ENCODE measurements around the gene EHBP1L1.

Gene EHBP1L1

DNA sequence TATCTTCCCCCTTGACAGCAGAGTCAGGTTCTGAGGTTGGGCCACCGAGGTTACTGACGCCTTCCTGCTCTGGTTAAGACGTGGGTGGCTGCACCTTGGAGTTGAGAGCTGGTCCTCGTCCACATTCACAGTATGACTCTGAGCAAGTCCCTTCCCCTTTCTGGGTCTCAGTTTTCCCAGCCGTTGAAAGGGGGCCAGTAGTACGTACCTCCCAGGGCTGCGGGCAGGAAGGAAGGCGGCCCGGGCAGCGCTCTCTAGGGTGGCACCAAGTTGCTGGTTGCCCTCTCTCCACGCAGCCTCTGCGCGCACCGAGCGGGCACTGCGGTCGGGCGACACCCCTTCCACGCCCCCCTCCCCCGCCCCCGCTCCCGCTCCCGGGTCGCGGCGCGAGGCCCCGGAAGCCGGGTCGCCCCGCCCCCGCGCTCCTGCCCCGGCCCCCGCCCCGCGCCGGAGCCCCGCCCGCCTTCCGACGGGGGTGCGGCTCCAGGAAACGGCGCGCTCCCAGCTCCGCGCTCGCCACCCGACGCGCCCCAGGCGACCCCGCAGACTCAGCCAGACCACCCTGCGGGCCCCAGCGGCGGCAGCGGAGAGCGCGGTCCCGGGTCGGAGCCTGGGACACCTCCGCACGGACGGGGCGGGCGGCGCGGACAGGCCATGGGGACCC lies at the start of gene EHBP1L1:
TSS of gene EHBP1L1 (plus strand) at position 486 of the 664 bp plus-strand sequence. CDS start 250 bp downstream, outside the sequence.
- peak; percentile 66 for DNase-seq (ENCODE audit: low read depth)

DNA sequence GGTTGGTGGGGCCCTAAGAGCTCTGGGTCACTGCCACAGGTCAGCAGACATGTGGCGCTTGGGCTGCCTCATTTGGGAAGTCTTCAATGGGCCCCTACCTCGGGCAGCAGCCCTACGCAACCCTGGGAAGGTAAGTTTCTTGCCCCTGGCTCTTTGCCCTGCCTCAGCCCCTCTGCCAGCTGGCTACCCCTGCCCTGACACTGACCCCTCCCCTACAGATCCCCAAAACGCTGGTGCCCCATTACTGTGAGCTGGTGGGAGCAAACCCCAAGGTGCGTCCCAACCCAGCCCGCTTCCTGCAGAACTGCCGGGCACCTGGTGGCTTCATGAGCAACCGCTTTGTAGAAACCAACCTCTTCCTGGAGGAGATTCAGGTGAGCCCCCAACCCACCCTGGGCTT lies 49.1 kb upstream of the EHBP1L1 start:
- DNase-seq (ENCODE audit: low read depth): no peak

DNA sequence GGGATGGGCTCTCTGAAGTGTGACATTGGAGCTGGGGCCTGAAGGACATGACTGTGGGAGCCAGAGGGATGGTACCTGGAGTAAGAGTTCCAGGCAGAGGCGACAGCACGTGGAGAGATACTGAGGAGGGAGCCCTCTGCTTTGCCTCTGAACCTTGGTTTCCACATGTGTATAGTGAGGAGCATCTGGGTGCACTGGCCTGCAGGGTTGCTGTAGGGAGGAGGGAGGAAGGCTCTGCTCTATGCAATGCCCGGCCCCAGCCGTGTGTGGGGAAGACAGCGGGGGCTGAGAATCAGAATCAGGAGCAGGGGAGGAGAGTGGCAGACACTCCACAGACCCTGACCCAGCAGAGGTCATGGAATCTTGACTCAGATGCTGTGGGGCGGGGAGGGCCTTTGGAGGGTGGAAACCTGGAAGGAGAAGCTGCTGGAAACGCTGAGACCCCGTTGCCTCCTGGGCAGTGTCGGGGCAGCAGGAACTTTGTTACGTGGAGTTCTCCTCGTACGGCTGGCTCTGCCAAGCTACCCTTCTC lies 47.0 kb upstream of the EHBP1L1 start:
- DNase-seq (ENCODE audit: low read depth): no peak

DNA sequence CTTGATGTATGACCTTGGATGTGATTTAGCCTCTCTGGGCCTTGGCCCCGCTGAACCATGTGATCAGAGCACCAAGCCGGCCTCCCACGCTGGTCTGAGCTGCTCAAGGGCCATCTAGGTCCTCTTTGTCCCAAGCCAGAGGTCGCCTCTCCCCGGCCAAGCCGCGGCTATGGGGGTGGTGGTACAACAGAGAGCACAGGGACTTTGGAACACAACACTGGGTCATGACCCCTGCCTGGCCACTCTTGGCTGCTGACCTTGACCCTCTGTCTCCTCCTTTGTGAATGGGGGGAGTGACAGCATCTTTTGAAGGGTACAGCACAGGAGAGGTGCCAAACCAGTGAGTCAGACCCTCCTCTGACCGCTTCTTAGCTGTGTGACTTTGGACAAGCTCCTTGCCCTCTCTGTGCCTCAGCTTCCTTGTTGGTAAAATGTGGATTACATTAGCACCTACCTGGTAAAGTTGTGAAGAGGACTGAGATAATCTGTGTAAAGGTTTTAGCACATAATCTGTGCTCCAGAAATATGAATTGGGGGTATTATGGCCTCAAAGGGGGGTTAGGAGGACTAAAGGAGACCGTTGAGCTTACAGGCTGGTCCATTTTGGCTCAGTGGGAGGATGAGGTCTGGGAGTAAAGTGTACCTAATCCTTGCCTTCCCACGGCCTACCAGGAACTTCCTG lies 46.2 kb upstream of the EHBP1L1 start:
- DNase-seq (ENCODE audit: low read depth): no peak

DNA sequence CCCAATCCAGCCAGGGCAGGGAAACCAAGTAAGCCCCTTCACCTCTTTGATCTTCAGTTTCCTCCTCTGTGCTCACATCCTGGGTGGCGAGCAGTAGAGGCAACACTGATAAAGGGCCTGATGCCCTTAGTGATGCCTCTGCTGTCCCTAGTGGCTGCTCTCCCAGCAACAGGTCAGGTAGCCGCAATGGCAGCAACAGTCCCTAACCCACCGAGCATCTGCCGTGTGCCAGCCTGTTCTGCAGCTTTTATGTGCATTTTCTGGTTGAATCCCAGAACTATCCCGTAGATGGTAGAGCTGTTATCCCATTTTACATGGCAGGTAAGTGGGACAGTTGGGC lies 45.7 kb upstream of the EHBP1L1 start:
- DNase-seq (ENCODE audit: low read depth): peak; percentile 38

DNA sequence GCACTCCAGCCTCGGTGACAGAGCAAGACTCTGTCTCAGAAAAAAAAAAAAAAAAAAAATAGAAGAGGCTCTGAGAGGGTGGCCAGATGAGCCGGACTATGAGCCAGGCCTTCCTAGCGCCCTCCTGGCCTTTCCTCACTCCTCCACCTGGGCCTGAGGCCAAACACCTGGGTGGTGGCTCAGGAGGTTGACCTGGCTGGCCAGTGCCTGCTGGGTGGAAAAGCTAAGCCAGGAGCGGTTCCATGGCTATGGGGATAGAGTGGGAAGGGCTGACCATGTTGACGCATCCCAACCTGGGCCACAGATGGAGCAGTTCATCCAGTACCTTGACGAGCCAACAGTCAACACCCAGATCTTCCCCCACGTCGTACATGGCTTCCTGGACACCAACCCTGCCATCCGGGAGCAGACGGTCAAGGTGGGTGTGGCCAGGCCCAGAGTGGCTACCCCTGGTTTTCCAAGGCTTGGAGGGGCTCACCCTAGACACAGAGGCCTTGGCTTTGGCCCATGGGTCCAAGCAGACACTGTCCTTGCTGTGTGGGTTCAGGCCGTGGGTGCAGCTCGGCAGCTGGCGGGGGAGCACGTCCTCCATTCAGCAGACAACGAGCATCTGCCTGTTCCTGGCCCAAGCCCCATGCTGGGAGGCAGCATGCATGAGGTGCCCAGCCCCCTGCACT lies 43.3 kb upstream of the EHBP1L1 start:
- DNase-seq (ENCODE audit: low read depth): no peak

DNA sequence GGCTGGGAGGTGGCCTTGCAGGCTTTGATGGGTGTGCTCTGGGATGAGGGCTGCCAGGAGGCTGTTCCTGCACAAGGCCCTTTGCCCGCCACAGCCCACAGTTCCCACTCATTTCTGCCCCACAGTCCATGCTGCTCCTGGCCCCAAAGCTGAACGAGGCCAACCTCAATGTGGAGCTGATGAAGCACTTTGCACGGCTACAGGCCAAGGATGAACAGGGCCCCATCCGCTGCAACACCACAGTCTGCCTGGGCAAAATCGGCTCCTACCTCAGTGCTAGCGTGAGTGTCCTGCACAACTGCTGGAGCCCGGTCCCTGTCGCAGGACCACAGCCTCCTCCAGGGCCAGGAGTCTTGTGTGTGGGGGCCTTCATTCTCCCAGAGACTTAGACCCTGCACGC lies 40.8 kb upstream of the EHBP1L1 start:
- no peak for DNase-seq (ENCODE audit: low read depth)

DNA sequence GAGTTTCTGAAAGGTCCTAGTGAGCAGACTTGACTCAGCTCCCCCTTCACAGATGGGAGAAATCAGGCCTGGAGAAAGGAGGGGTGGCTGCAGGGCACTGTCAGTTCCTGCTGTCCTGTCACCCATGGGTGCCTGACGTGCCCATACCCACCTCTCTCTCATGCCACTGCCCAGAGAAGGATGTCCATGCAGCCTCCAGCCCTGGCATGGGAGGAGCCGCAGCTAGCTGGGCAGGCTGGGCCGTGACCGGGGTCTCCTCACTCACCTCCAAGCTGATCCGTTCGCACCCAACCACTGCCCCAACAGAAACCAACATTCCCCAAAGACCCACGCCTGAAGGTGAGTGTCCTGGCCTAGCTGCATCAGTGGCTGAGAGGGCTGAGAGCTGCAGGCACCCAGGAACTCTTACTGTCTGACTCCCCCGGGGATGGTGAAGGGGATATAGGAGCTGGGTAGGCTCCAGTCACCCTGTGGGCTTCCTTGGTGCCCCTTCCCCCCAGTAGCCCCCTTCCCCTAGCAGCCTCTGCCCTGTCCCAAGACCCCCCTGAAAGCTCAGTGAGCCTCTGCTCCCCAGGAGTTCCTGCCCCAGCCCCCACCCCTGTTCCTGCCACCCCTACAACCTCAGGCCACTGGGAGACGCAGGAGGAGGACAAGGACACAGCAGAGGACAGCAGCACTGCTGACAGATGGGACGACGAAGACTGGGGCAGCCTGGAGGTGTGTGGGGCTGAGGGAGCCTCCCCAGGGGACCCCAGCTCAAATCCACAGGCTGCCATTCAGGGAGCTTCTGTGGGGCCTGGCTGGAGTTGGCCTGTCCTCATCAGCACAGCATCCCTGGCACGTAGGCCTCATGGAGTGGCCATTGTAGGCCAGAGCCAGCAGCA lies 39.2 kb upstream of the EHBP1L1 start:
- no peak for DNase-seq (ENCODE audit: low read depth)

DNA sequence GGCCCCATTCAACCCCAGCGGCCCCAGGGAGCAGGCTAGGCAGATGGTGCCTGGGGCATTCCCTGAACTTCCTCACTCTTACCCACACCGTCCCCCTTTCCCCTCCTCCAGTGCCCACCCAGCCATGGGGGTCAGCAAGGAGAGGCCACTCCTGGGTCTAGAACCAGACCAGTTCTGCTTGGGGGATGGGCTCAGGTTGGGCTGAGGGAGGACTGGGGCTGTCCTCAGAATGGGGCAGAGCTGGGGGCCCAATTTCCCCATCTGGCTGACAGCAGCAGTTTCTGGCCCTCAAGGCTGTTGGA lies 38.6 kb upstream of the EHBP1L1 start:
- DNase-seq (ENCODE audit: low read depth): no peak

DNA sequence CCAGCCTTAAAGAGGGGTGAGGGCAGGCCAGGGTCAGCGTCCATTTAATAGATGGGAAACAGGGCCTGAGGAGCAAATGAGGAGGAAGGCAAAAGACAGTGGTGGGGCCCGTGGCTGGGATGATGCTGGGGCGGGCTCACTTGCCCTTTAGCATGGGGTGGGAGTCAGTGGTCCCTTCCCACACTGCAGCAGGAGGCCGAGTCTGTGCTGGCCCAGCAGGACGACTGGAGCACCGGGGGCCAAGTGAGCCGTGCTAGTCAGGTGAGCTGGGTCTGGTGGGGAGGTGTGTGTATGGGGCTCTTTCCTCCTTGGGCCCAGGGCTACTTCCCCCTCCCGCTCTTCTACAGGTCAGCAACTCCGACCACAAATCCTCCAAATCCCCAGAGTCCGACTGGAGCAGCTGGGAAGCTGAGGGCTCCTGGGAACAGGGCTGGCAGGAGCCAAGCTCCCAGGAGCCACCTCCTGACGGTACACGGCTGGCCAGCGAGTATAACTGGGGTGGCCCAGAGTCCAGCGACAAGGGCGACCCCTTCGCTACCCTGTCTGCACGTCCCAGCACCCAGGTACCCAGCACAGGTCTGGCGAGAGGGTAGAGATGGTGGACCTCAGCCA lies 38.1 kb upstream of the EHBP1L1 start:
- no peak for DNase-seq (ENCODE audit: low read depth)

DNA sequence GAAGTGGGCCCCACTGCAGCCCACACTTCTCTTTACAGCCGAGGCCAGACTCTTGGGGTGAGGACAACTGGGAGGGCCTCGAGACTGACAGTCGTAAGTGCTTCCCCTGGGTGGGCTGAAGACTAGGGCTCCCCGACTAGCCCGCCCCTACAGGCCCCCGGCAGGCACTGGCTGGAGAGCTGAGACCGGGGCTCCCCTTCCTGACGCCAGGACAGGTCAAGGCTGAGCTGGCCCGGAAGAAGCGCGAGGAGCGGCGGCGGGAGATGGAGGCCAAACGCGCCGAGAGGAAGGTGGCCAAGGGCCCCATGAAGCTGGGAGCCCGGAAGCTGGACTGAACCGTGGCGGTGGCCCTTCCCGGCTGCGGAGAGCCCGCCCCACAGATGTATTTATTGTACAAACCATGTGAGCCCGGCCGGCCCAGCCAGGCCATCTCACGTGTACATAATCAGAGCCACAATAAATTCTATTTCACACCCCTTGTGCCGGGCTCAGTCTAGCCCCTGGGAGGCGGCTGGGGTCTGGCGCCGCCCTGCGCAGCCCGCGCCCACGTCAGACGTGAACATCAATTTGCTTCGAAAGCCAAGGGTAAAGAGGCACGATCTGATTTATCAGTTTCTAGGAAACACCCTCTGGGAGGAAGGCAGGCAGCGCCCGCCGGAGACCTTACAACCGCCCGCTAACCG lies 37.5 kb upstream of the EHBP1L1 start:
- no peak for DNase-seq (ENCODE audit: low read depth)

DNA sequence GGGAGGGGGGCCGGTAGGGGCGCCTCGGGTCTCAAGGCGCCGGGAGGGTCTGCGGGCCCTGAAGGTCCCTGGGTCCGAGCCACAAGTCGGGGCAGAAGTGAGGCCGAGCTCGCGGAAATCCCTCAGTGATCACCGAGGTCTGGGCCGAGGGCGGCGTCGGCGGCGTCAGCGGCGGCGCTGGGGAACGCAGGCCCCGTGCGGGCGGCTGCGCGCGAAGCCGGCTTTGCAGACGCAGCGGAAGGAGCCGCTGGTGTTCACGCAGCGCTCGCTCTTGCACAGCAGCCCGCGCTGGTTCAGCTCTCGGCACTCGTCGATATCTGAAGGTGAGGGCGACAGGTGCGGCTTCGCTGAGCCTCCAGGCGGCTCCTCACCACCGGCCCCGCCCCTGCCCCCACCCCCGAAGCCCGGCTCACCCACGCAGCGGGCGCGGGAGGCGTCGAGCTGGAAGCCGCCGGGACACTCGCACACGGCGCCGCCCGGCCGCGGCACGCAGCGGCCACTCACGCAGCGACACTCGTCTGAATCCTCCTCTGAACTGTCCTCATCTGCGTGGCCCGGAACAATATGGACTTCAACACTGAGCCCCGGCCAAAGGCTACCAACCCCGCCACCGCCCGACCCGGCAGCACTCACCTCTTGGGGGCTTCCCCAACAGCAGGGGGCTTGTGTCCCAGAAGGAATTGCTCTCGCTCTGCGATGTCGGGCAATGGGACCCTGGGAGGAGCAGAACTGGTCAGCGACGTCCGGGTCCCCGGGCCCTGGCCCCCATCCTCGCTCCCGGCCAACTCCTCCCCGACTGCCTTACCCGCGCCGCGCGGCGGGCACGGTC lies 36.7 kb upstream of the EHBP1L1 start:
- DNase-seq (ENCODE audit: low read depth): no peak

DNA sequence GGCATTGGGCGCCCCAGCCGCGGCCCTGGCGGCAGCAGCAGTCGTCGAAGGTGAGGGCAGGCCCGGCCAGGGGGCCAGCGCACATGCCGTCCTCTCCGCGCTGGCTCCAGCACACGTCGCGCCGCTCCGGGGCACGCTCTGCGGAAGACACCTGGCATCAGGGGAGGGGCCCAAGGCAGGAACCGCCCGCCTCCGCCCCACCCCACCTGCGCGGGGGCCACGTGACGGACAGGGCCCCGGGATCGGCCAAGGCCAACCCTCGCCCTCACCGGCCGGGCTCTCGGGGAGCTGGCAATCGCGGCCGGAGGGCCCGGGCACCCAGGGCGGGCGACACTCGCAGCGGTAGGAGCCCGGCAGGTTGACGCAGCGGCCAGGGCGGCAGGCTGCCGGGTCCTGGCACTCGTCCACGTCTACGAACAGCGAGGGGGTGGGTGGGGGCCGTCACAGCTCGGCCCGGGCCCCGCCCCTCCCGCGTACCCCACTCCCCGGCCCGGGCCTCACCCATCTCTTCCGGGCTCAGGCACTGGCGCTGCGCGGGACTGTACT lies 36.0 kb upstream of the EHBP1L1 start:
- DNase-seq (ENCODE audit: low read depth): no peak

DNA sequence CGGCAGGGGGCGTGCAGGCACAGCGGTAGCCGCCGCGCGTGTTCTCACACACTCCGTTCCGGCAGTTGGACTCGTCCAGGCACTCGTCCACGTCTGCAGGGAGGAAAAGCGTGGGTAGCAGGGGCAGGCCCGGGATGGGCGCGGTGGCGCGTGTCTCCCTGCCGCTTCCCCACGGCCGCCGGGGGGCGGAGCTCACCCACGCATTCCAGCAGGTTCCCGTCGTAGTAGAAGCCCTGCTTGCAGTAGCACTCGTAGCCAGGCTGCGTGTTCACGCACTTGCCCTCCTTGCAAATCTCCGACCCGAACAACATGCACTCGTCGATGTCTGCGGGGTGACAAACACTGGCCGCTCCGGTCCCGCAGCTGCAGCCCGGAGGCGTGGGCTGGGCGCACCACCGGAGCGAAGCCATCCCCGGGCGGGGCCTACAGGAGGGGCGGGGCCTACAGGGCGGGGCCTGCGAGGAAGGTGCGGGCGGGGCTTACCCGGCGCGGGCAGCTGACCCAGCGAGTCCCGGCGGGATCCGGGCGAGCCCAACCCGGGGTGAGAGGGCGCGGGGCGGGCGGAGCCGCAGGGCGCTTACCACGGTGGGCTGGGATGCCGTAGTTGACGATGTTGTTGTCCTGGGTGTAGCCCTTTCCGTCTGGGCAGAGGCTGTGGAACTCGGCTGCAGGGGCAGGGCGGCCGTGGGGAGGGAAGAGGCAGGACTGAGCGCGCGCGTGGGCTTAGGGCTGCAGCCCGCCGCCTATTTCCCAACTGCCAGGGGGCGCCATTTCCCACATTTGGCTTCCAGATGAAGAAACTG lies 35.4 kb upstream of the EHBP1L1 start:
- DNase-seq (ENCODE audit: low read depth): peak; percentile 90

DNA sequence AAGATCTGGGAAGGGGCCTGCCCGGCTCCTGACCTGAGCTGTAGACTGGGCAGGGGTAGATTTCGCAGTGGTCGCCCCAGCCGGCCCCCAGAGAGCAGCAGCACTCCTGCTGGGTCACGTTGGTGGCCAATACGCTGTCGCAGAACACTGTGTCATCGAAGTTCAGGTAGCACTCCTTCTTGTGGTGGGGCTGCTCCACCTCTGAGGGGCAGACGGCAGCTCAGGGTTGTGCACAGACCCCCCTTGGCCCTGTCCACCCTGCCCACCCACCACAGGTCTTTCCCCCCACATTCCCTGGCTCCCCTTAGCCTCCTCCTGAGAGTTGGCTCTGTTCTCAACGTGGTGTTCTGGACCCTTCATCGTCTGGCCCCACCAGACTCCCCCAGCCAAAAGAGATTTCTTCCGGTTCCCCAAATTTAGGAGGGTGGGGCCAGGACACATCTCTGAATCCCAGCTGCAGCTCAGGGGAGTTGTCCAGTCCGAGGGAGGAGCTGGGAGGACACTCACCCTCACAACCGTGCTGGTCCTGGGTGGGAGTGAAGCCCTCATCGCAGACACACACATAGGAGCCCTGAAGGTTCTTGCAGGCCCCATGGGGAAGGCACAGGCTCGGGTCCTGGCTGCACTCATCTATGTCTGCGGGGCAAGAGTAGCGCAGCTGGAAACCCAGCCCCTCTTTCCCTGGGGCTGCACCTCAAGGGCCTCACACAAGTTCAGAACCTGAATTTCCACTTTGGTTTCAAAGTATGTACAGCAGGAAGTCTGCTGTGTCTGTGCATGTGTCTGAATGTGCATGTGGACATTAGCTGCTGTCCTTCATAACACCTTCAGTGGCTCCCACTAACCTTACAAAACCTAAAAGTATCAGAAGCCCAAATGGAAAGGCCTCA lies 34.5 kb upstream of the EHBP1L1 start:
- no peak for DNase-seq (ENCODE audit: low read depth)

DNA sequence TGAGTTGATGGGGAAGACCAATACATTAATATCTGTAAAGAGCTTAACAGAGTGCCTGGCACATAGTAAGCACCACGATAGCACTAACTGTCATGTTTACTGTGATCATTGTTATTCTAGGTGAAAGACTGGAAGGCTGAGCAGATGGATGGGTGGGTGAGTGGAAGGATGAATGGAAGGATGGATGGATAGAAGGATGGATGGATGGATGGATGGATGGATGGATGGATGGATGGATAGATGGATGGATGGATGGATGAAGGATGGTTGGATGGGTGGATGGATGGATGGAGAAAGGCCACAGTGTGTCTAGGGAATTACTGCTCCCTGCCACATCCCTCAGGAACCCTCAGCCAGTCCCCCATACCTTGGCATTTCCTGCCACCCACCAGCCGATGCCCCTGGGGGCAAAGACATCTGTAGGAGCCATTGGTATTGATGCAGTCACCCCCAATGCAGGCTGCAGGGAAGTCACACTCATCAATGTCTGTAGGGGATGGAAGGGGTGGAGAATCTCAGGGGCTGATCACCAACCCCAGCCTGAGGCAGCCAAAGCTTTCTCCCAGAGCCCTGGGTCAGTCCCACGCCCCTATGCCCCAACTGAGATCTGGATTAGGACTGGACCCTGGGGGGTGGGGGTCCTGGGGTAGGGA lies 33.0 kb upstream of the EHBP1L1 start:
- no peak for DNase-seq (ENCODE audit: low read depth)

DNA sequence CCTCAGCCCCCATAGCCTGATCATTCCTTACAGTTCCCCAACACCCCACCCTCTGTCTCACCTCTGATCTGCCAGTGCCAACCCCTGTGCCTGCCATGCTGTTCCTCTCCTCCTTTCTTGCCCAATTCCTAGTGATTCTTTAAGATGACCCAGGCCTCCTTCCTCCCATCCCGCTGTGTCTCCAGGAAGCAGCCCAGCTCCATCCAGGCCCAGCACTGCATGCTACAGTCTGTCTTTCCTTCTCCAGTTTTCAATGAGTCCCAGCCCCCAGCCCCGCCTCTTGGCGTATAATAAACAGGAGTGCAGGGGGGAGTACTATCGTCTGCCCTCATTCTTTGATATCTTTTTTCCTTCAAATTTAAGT lies 30.0 kb upstream of the EHBP1L1 start:
- DNase-seq (ENCODE audit: low read depth): no peak

All from ELR (cell line).